Thymus (tissue), 11 donors: ENCODE results near the gene TMEM269. TPM values are rescaled to one million over a fixed set of nuclear protein-coding genes. Genes with fewer than 3 reads are reported as not detected.

Experiments used
- DNase-seq, 9 donors: peaks; one replicate each; pipeline ENCODE4 v3.0.0-alpha.2; 2013; ENCODE audit warnings: low spot score in 9 of 9, low read depth in 6 of 9, missing footprints in 1 of 9
- H3K27ac ChIP-seq, 2 donors: one replicate each; pipeline ENCODE4 v1.5.1; 2013; ENCODE audit warnings: control low read depth in 1 of 2, low read depth in 1 of 2, low read length in 1 of 2, mild to moderate bottlenecking in 1 of 2, moderate library complexity in 1 of 2
- H3K27me3 ChIP-seq, 2 donors: one replicate each; pipeline ENCODE4 v1.5.1; 2013; ENCODE audit warnings: low read length in 1 of 2; ENCODE audit not compliant: control insufficient read depth in 2 of 2, insufficient read depth in 1 of 2
- H3K36me3 ChIP-seq, 2 donors: one replicate each; pipeline ENCODE4 v1.5.1; 2013; ENCODE audit warnings: low read length in 1 of 2, mild to moderate bottlenecking in 1 of 2, moderate library complexity in 1 of 2; ENCODE audit not compliant: control insufficient read depth in 2 of 2, insufficient read depth in 2 of 2
- H3K4me1 ChIP-seq, 2 donors: one replicate each; pipeline ENCODE4 v1.5.1; 2013; ENCODE audit warnings: low read length in 2 of 2; ENCODE audit not compliant: control insufficient read depth in 2 of 2, insufficient read depth in 2 of 2
- H3K4me3 ChIP-seq, 2 donors: one replicate each; pipeline ENCODE4 v1.5.1; 2013; ENCODE audit warnings: low read length in 2 of 2, control low read depth in 1 of 2, mild to moderate bottlenecking in 1 of 2
- H3K9me3 ChIP-seq, 2 donors: one replicate each; pipeline ENCODE4 v1.5.1; 2013; ENCODE audit warnings: low read length in 1 of 2, mild to moderate bottlenecking in 1 of 2; ENCODE audit not compliant: control insufficient read depth in 2 of 2, insufficient read depth in 1 of 2
- WGBS: extraction: QIAGEN DNeasy Blood & Tissue Kit; methylation state at CpG from one replicate; pipeline ENCODE4 v1.1.7; 2013; 5-methylcytosine and 5-hydroxymethylcytosine counted together
- polyA plus RNA-seq: library from polyadenylated mRNA; stranded (reverse); fragments of 200-250 nt; gene quantifications from one replicate; pipeline ENCODE4 v1.2.3, GENCODE V29; 2013
- total RNA-seq: library from RNA; stranded (reverse); fragments of 120-200 nt; gene quantifications from one replicate; pipeline ENCODE4 v1.2.4, GENCODE V29; 2013
- donor health status: healthy.

The TMEM269 gene
- total and polyA plus RNA-seq, 2 donors = 0.05 to 0.32 TPM

DNA sequence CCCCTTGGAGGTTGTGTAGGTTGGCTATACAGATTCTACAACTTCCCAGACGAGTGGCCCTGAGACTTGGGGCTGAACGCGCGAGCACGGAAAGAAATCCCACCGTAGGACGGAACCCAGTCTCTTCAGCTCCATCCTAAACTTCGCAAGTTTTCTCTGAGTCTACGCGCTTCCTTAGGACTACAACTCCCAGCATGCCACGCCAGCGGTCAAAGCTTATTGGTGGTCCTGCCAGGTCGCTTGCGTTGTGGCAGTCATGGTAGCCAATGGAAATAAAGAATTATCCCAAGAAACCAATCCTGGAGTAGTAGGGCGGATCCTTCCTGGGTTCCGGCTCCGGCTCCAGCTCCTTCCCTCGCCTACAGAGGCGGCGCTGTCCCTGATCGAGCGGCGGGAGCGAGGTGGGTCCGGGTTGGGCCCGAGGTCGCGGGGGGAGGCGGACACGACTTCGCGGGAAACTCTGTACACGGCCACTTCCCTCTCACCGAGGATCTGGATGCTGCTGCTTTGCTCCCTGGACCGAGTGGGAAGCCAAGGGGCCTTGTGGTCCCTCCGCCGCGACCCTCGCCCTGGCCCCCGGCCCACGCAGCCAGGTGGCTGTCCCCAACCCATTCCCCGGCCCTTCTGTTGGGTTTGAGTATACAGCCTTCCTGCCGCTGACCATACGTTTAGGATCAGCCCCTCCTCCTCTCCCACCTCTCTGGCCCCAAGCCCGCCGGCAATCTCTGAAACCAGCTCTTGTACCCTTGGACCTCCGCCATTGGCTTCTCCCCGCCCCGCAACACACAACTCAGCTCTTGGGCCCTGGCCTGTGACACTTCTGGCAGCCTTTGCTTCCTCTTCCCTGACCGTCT, 61.7 kb downstream of the TMEM269 start, which contains the start of gene ZNF691:
Gene ZNF691, plus strand, starts transcription at position 357 of the 854 bp plus-strand sequence. CDS start 3,046 bp downstream, outside the sequence.
- H3K4me1 ChIP-seq = peaks cover 18 to 21% of the 10 kb centered on the region in 2 donors
- DNase-seq = peak; percentile 86 to 98 (median 93)
- H3K36me3 ChIP-seq = peaks cover 11 to 27% of the 10 kb centered on the region in 2 donors
- under 1% methylated on average over 50 of the region's 50 CpGs for WGBS
- H3K9me3 ChIP-seq = no peaks in the 10 kb centered on the region
- H3K27ac ChIP-seq = peak within 1 kb of the TSS; percentile 58 to 84
- H3K27me3 ChIP-seq = no peaks in the 10 kb centered on the region
- H3K4me3 ChIP-seq = peak within 1 kb of the TSS; percentile 68 to 87

- WGBS = 9% methylated on average over 6 of the region's 6 CpGs
- peak in 8 of 9 donors; percentile 27 to 78 (median 48) for DNase-seq
- Histone ChIP-seq H3K9me3 (no peaks in the 10 kb centered on the region), H3K27me3 (no peaks in the 10 kb centered on the region), H3K27ac (peak overlapping the region; percentile 58 to 84), H3K4me3 (peak overlapping the region; percentile 68 to 87), H3K36me3 (peaks cover 16 to 33% of the 10 kb centered on the region in 2 donors), H3K4me1 (peaks cover 18 to 21% of the 10 kb centered on the region in 2 donors)
Observed at GRCh38 chr1:42847111-42847595, 62.4 kb downstream of the TMEM269 start.

DNA sequence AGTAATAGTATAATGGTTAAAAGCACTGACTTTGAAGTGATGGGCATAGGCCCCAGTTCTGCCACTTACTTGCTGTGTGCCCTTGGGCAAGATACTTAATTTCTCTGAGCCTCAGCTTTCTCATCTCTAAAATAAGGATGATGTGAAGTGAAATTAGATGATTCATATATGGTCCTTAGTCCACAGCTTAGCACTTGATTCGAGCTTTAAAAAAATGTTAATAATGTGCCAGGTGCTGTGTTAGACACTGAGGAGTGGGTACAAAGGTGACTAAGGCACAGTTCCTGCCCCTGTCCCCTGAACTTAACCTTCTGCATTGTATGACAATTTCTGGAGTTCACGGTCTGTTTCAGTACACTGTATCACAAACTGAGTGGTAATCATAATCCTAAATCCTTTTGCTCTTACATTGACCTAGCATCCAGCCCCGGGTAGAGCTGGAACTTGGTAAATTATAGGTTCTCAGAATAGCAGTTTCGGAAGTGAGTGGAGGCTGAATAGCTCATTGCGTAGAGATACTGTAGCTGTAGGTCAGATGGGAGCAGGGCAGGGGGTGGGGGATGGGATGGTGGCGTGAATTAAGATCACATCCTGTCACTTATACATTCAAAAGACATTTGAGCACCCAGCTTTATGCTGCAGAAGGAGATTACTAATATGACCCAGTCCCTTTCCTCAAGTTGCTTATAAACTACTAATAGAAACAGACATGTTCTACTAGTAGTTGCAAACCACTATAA, 63.1 kb downstream of the TMEM269 start:
- 84% methylated on average over 6 of the region's 6 CpGs for WGBS
- peak overlapping the region in 1 of 2 donors; percentile 84 for H3K27ac ChIP-seq
- peak overlapping the region; percentile 68 to 87 for H3K4me3 ChIP-seq
- H3K36me3 ChIP-seq = peaks cover 20 to 35% of the 10 kb centered on the region in 2 donors
- DNase-seq = peak in 3 of 9 donors; percentile 14 to 22 (median 18)
- no peaks in the 10 kb centered on the region for H3K27me3 ChIP-seq
- H3K9me3 ChIP-seq = no peaks in the 10 kb centered on the region
- peaks cover 18 to 24% of the 10 kb centered on the region in 2 donors for H3K4me1 ChIP-seq

DNA sequence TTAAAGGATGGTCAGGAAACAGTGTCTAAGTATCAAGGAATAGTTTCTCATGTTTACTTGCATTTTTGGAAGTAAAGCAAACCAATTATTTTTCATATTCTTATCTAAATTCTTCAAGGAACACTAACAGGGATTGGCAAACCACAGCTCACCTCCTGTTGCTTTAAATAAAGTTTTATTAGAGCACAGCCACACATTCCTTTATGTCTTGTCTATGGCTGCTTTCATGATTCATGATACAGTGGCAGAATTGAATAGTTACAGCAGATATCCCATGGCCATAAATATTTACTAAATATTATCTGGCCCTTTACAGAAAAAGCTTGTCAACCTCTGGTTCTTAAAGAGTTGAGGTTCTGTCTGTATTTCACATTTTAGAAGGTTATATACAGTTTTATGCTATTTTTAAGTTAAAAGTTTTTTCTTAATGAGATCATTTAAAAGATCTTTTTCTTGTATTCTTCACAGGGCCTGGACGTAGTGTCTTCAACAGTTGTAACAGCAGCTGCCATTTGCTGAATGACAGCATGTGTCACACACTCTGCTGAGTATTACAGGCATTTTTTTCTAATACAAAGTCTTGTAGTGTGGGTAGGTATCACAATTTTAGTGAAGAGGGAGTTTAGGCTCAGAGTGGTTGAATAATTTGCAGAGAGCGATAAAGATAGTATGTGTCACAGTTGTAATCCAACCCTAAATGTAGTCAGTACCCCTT, 64.2 kb downstream of the TMEM269 start:
- Histone ChIP-seq H3K4me3 (no peak overlapping the region), H3K27me3 (no peaks in the 10 kb centered on the region), H3K27ac (no peak overlapping the region), H3K9me3 (no peaks in the 10 kb centered on the region), H3K4me1 (peaks cover 18 to 27% of the 10 kb centered on the region in 2 donors), H3K36me3 (peaks cover 21 to 41% of the 10 kb centered on the region in 2 donors)
- DNase-seq = no peak
- WGBS = 95% methylated on average over 2 of the region's 2 CpGs

DNA sequence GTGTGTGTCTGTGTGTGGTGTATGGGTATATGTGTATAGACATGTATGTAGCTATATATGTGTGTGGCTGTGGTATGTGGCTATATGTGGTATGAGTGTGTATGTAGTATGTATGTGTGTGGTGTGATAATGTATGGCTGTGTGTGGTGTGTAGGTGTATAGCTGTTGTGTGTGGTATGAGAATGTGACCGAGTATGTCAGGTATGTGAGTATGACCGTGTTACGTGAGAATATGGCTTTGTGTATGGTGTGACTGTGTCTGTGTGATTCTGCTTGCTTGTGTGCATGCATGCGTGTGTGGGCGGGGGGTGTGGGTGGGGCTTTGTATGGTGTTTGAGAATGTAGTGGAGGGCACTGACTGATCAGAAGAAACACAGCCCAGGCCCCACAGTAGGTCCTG, 65.2 kb downstream of the TMEM269 start:
- Histone ChIP-seq H3K36me3 (peaks cover 21 to 41% of the 10 kb centered on the region in 2 donors), H3K27me3 (no peaks in the 10 kb centered on the region), H3K27ac (no peak overlapping the region), H3K4me1 (peaks cover 18 to 27% of the 10 kb centered on the region in 2 donors), H3K4me3 (no peak overlapping the region), H3K9me3 (no peaks in the 10 kb centered on the region)
- WGBS = 99% methylated on average over 5 of the region's 5 CpGs
- no peak for DNase-seq

Other genes with a start within 250 kb of the TMEM269 start
- 95.2 TPM for gene PPIH, start 126.6 kb upstream of the TMEM269 start, total RNA-seq
- 49.7 TPM for gene PPIH, start 126.6 kb upstream of the TMEM269 start, polyA plus RNA-seq
- gene YBX1, start 102.6 kb upstream of the TMEM269 start, total RNA-seq = 564 TPM
- 497 TPM for gene YBX1, start 102.6 kb upstream of the TMEM269 start, polyA plus RNA-seq
- gene CLDN19, start 44.8 kb upstream of the TMEM269 start, total RNA-seq = 2.2 TPM
- gene CLDN19, start 44.8 kb upstream of the TMEM269 start, polyA plus RNA-seq = 0.62 TPM
- 27.3 TPM for gene P3H1, start 18.0 kb upstream of the TMEM269 start, total RNA-seq
- 68.1 TPM for gene P3H1, start 18.0 kb upstream of the TMEM269 start, polyA plus RNA-seq
- 4.0 TPM for gene C1orf50, start 17.7 kb upstream of the TMEM269 start, total RNA-seq
- 4.0 TPM for gene C1orf50, start 17.7 kb upstream of the TMEM269 start, polyA plus RNA-seq
- 5.7 TPM for gene ERMAP, start 32.1 kb downstream of the TMEM269 start, total RNA-seq
- 5.0 TPM for gene ERMAP, start 32.1 kb downstream of the TMEM269 start, polyA plus RNA-seq
- gene SVBP, start 32.4 kb downstream of the TMEM269 start, total RNA-seq = 65.9 TPM
- 65.1 TPM for gene SVBP, start 32.4 kb downstream of the TMEM269 start, polyA plus RNA-seq
- 12.5 TPM for gene ZNF691, start 61.6 kb downstream of the TMEM269 start, total RNA-seq
- gene ZNF691, start 61.6 kb downstream of the TMEM269 start, polyA plus RNA-seq = 18.7 TPM
- gene SLC2A1, start 173.9 kb downstream of the TMEM269 start, total RNA-seq = 23.7 TPM
- gene SLC2A1, start 173.9 kb downstream of the TMEM269 start, polyA plus RNA-seq = 15.9 TPM